Heart left ventricle (tissue), 16 donors: Measurements from ENCODE around the gene VWC2. TPM values are rescaled to one million over a fixed set of nuclear protein-coding genes. Genes with fewer than 3 reads are reported as not detected.

Experiments used
- ATAC-seq, 4 donors: fragments of 200-7000 bp; cut with Tn5 transposase; one replicate each; pipeline ENCODE4 v1.9.1; 2020 to 2022; ENCODE audit warnings: moderate library complexity in 4 of 4, mild to moderate bottlenecking in 3 of 4, moderate number of reproducible peaks in 1 of 4
- DNase-seq, 5 donors: peaks; one replicate each; pipeline ENCODE4 v3.0.0-alpha.2; 2020
- H3K27ac ChIP-seq, 12 donors: fragments of 200-600 bp; sonication (generic) in 4 of 12; one replicate each; pipeline versions ENCODE4 v1.5.0 to v1.8.0; 2016 to 2022; ENCODE audit warnings: mild to moderate bottlenecking in 2 of 12
- H3K27me3 ChIP-seq, 9 donors: fragments of 200-600 bp; sonication (generic) in 2 of 9; one replicate each; pipeline versions ENCODE4 v1.5.1 to v1.8.0; 2016 to 2022; ENCODE audit warnings: mild to moderate bottlenecking in 3 of 9
- H3K36me3 ChIP-seq, 9 donors: fragments of 200-600 bp; sonication (generic) in 2 of 9; one replicate each; pipeline versions ENCODE4 v1.5.0 to v1.8.0; 2018 to 2022; ENCODE audit warnings: mild to moderate bottlenecking in 2 of 9
- H3K4me1 ChIP-seq, 12 donors: fragments of 200-600 bp; sonication (generic) in 4 of 12; one replicate each; pipeline versions ENCODE4 v1.5.0 to v1.8.0; 2016 to 2022; ENCODE audit warnings: mild to moderate bottlenecking in 3 of 12
- H3K4me3 ChIP-seq, 12 donors: fragments of 200-600 bp; sonication (generic) in 4 of 12; one replicate each; pipeline versions ENCODE4 v1.5.0 to v1.8.0; 2017 to 2022; ENCODE audit warnings: mild to moderate bottlenecking in 9 of 12, moderate library complexity in 4 of 12
- H3K9me3 ChIP-seq, 12 donors: fragments of 200-600 bp; sonication (generic) in 4 of 12; one replicate each; pipeline versions ENCODE4 v1.5.0 to v1.8.0; 2016 to 2022; ENCODE audit warnings: mild to moderate bottlenecking in 1 of 12
- POLR2A ChIP-seq, 2 donors: fragments of 450-650 bp; IDR thresholded peaks; one replicate each; pipeline ENCODE4 v1.6.1; 2017; ENCODE audit warnings: antibody characterized with exemption in 2 of 2, mild to moderate bottlenecking in 2 of 2, moderate library complexity in 2 of 2
- WGBS, 4 donors: extraction: QIAGEN DNeasy Blood & Tissue Kit in 2 of 4; methylation state at CpG; one replicate each; pipeline versions ENCODE4 v1.1.5 to v1.1.7; 2013 to 2018; 5-methylcytosine and 5-hydroxymethylcytosine counted together
- intact Hi-C, 10 donors: fragments of 100-400 bp; cut with DNase I; formaldehyde crosslinking; loops; one replicate each; pipeline versions ENCODE4 v1.11.1 to v1.14.2; 2022
- polyA plus RNA-seq, 2 donors: library from polyadenylated mRNA; stranded (reverse); fragments of 200-250 nt; gene quantifications; one replicate each; pipeline ENCODE4 v1.2.3, GENCODE V29; 2013
- total RNA-seq, 9 donors: library from RNA; depleted of rRNA in 2 of 9; stranded (reverse); fragments of >200 nt in 2 of 9; fragmentation: NEBNext Ultra II Directional in 3 of 9; extraction: Animal tissue kit (Norgen Biotek cat#: 25700) in 3 of 9; gene quantifications; one replicate each; pipeline versions ENCODE4 v1.1.0 to v1.2.4, GENCODE V29; 2016 to 2023
- TF ChIP-seq, protein P1 (sequence below), 12 donors: fragments of 200-600 bp; sonication (generic) in 4 of 12; IDR thresholded peaks; one replicate each; pipeline versions ENCODE4 v1.5.0 to v1.8.0; 2018 to 2022; ENCODE audit warnings: antibody characterized with exemption in 12 of 12, mild to moderate bottlenecking in 5 of 12
- donor health status: ischemic (EF 13 %, LVEDD 7.1; RV severe dilation, severe dysfunction).
- donor health status: healthy with polysubstance abuse.
- donor health status: DM: no; HTN: yes; CAD: no.
- donor health status: DM: no; HTN: no; CAD: no.
- donor health status: ischemic (EF 25% LVEDD 6.9; RV normal size, moderate dysfunction).
- donor health status: ischemic (EF 25% LVEDD 5.7; RV mildly dilated, moderate dysfunction).
- donor health status: healthy.
- donor health status: DM: yes; HTN: yes; CAD: no.
- donor health status: ischemic (EF 35%, LVEDD 5.7; RV mildly dilated, moderate dysfunction).
- donor health status: nonischemic (EF 11% LVEDD 7.7; RV severe dilation, severe dysfunction).
- donor health status: DM: yes; HTN: yes; CAD: no.
- donor health status: PGD.
- donor health status: ischemic (EF 29% LVEDD 5.4; RV normal size, mild dysfunction).
- donor health status: nonischemic (EF 23%, LVEDD 6.1; RV moderate dilation, normal function).

The VWC2 gene
- total and polyA plus RNA-seq, 11 donors, result 2.3 to 10.1 (median 6.7) TPM

DNA sequence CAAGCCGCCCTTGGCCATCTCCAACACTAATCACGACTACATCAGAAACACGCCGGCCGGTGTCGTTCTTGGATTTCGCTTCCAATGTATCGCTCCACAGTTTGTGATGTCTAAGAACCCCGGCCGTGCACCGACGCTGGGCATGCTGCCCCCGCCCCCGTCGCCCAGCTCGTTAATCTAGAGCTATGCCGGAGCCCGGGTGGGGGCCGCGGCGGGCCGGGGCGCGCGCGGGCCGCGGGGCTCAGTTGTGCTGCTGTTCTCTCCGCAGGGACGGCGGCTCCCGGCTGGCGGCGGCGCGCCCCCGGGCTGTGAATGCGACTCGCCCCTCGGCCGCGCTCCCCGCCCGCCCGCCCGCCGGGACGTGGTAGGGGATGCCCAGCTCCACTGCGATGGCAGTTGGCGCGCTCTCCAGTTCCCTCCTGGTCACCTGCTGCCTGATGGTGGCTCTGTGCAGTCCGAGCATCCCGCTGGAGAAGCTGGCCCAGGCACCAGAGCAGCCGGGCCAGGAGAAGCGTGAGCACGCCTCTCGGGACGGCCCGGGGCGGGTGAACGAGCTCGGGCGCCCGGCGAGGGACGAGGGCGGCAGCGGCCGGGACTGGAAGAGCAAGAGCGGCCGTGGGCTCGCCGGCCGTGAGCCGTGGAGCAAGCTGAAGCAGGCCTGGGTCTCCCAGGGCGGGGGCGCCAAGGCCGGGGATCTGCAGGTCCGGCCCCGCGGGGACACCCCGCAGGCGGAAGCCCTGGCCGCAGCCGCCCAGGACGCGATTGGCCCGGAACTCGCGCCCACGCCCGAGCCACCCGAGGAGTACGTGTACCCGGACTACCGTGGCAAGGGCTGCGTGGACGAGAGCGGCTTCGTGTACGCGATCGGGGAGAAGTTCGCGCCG, 1.9 kb downstream of the VWC2 start:
- DNase-seq (peak in 4 of 5 donors; percentile 30 to 69 (median 46)), ATAC-seq (peak in 3 of 4 donors; percentile 13 to 53 (median 39))
- peak overlapping the region; percentile 52 to 83 (median 60) for H3K4me3 ChIP-seq
- peak overlapping the region in 11 of 12 donors; percentile 44 to 96 (median 88) for H3K27ac ChIP-seq
- peaks cover 0 to 51% (median 4%) of the 10 kb centered on the region in 9 donors for H3K27me3 ChIP-seq
- H3K4me1 ChIP-seq, result peaks cover 0 to 58% (median 3%) of the 10 kb centered on the region in 12 donors
- intact Hi-C loops, result loop anchor here in 5 of 10 donors (5.0 to 10.0 kb wide), 6 partner anchors 61 to 288 kb away; no protein-coding TSS in a partner anchor
- no peaks in the 10 kb centered on the region for H3K9me3 ChIP-seq
- WGBS, 4 donors, result 1 to 2% (median 1%) methylated on average over 42 to 106 of the region's 106 CpGs
- H3K36me3 ChIP-seq, result no peaks in the 10 kb centered on the region
- no peak for TF ChIP-seq POLR2A (IDR thresholded peaks at IDR 0.05)
- TF ChIP-seq, protein P1, sequence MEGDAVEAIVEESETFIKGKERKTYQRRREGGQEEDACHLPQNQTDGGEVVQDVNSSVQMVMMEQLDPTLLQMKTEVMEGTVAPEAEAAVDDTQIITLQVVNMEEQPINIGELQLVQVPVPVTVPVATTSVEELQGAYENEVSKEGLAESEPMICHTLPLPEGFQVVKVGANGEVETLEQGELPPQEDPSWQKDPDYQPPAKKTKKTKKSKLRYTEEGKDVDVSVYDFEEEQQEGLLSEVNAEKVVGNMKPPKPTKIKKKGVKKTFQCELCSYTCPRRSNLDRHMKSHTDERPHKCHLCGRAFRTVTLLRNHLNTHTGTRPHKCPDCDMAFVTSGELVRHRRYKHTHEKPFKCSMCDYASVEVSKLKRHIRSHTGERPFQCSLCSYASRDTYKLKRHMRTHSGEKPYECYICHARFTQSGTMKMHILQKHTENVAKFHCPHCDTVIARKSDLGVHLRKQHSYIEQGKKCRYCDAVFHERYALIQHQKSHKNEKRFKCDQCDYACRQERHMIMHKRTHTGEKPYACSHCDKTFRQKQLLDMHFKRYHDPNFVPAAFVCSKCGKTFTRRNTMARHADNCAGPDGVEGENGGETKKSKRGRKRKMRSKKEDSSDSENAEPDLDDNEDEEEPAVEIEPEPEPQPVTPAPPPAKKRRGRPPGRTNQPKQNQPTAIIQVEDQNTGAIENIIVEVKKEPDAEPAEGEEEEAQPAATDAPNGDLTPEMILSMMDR (IDR thresholded peaks at IDR 0.05), result no peak

DNA sequence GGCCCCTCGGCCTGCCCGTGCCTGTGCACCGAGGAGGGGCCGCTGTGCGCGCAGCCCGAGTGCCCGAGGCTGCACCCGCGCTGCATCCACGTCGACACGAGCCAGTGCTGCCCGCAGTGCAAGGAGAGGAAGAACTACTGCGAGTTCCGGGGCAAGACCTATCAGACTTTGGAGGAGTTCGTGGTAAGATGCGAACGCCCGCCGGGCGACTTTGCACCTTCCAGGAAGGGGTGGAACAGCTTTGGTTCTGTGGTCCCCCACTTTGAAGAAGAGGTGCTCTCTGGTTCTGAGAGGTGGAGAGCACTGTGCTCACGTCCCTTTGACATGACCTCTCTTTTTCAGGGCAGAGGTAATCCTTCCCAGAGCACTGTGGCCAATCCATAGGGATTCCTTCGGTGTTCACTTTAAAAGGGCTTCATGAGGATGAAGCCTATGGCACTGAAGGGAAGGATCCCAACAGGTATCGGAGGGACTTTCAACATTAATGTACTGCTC, 2.6 kb downstream of the VWC2 start:
- peaks cover 0 to 51% (median 4%) of the 10 kb centered on the region in 9 donors for H3K27me3 ChIP-seq
- no peak for TF ChIP-seq POLR2A (IDR thresholded peaks at IDR 0.05)
- TF ChIP-seq, protein P1 (IDR thresholded peaks at IDR 0.05), result no peak

DNA sequence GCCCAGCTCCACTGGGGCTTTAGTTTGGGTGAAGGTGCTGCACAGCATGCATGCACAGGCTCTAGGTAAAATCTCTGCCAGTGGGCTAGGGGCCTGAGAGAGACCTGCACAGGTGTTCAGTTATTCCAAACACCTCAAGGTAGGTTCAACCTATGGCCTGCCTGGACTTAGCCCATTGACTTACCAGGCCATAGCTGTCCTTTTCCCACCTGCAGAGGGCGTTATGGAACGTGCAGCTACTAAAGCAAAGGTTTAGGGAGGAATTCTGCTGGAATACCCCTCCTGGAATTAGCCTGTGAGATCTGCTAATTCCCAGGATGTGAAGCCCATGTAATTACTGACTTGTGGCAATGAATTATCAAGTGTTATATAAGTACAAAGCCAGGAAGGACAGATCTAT, 3.6 kb downstream of the VWC2 start:
- Histone ChIP-seq H3K4me1 (peaks cover 0 to 58% (median 6%) of the 10 kb centered on the region in 12 donors), H3K4me3 (peak overlapping the region in 3 of 12 donors; percentile 66 to 83 (median 70)), H3K36me3 (no peaks in the 10 kb centered on the region), H3K27ac (peak overlapping the region in 9 of 12 donors; percentile 21 to 96 (median 88)), H3K9me3 (no peaks in the 10 kb centered on the region), H3K27me3 (peaks cover 0 to 50% (median 4%) of the 10 kb centered on the region in 9 donors)
- DNase-seq (peak in 3 of 5 donors; percentile 26 to 52 (median 43)), ATAC-seq (peak in 2 of 4 donors; percentile 8 to 20)
- intact Hi-C loops, result loop anchor here in 5 of 10 donors (5.0 to 10.0 kb wide), 6 partner anchors 62 to 290 kb away; no protein-coding TSS in a partner anchor
- WGBS, 4 donors, result 7 to 37% (median 11%) methylated on average over 2 of the region's 2 CpGs
- TF ChIP-seq POLR2A (IDR thresholded peaks at IDR 0.05), result no peak
- TF ChIP-seq, protein P1 (IDR thresholded peaks at IDR 0.05), result peak; percentile 10 to 56 (median 36)

More for the DNA sequence above, 2.6 kb downstream of the VWC2 start:
- Histone ChIP-seq H3K36me3 (no peaks in the 10 kb centered on the region), H3K4me3 (peak overlapping the region; percentile 52 to 83 (median 60)), H3K4me1 (peaks cover 0 to 58% (median 3%) of the 10 kb centered on the region in 12 donors), H3K9me3 (no peaks in the 10 kb centered on the region), H3K27ac (peak overlapping the region in 11 of 12 donors; percentile 44 to 96 (median 88))
- 5 to 45% (median 10%) methylated on average over 3 to 25 of the region's 25 CpGs for WGBS, 4 donors
- DNase-seq (no peak), ATAC-seq (peak in 2 of 4 donors; percentile 16 to 25)
- intact Hi-C loops, result loop anchor here in 5 of 10 donors (5.0 to 10.0 kb wide), 6 partner anchors 61 to 289 kb away; no protein-coding TSS in a partner anchor
